Left lung (tissue), 10 donors: Measurements from ENCODE around the gene DCBLD2. TPM values are rescaled to one million over a fixed set of nuclear protein-coding genes. Genes with fewer than 3 reads are reported as not detected.

Experiments
- ATAC-seq: fragments of 200-7000 bp; cut with Tn5 transposase; one replicate; pipeline ENCODE4 v1.9.1; 2020; ENCODE audit warnings: moderate library complexity
- DNase-seq, 4 donors: peaks; one replicate each; pipeline ENCODE4 v3.0.0-alpha.2; 2013 to 2020
- H3K27ac ChIP-seq, 2 donors: fragments of 200-600 bp; sonication (generic) in 1 of 2; one replicate each; pipeline versions ENCODE4 v1.5.0 to v1.8.0; 2020 to 2021
- H3K27me3 ChIP-seq, 2 donors: fragments of 200-600 bp; sonication (generic) in 1 of 2; one replicate each; pipeline versions ENCODE4 v1.5.0 to v1.8.0; 2020 to 2021
- H3K36me3 ChIP-seq, 2 donors: fragments of 200-600 bp; sonication (generic) in 1 of 2; one replicate each; pipeline versions ENCODE4 v1.5.0 to v1.8.0; 2020 to 2021
- H3K4me1 ChIP-seq, 2 donors: fragments of 200-600 bp; one replicate each; pipeline ENCODE4 v1.8.0; 2021
- H3K4me3 ChIP-seq, 2 donors: fragments of 200-600 bp; sonication (generic) in 1 of 2; one replicate each; pipeline versions ENCODE4 v1.5.0 to v1.8.0; 2020 to 2021; ENCODE audit warnings: mild to moderate bottlenecking in 1 of 2
- H3K9me3 ChIP-seq, 2 donors: fragments of 200-600 bp; sonication (generic) in 1 of 2; one replicate each; pipeline versions ENCODE4 v1.5.0 to v1.8.0; 2020 to 2021
- intact Hi-C, 2 donors: fragments of 100-400 bp; cut with DNase I; formaldehyde crosslinking; loops; one replicate each; pipeline versions ENCODE4 v1.11.2 to v1.14.2; 2022
- polyA plus RNA-seq, 6 donors: library from polyadenylated mRNA; unstranded; fragments of 120-200 nt; gene quantifications; one replicate each; pipeline ENCODE4 v1.2.1, GENCODE V29; 2013; ENCODE audit not compliant: insufficient read length in 6 of 6
- total RNA-seq, 2 donors: library from RNA; stranded (reverse); fragmentation: NEBNext Ultra II Directional; extraction: Animal tissue kit (Norgen Biotek cat#: 25700); gene quantifications; one replicate each; pipeline ENCODE4 v1.2.1, GENCODE V29; 2021
- TF ChIP-seq, protein P1 (sequence below), 2 donors: fragments of 200-600 bp; sonication (generic) in 1 of 2; IDR thresholded peaks; one replicate each; pipeline versions ENCODE4 v1.5.0 to v1.8.0; 2021; ENCODE audit warnings: antibody characterized with exemption in 2 of 2
- donor health status: DM: no; HTN: yes; CAD: no.
- donor health status: DM: no; HTN: no; CAD: no.

DCBLD2 gene
- total and polyA plus RNA-seq, 8 donors = 44.8 to 92.4 (median 69.3) TPM

DNA sequence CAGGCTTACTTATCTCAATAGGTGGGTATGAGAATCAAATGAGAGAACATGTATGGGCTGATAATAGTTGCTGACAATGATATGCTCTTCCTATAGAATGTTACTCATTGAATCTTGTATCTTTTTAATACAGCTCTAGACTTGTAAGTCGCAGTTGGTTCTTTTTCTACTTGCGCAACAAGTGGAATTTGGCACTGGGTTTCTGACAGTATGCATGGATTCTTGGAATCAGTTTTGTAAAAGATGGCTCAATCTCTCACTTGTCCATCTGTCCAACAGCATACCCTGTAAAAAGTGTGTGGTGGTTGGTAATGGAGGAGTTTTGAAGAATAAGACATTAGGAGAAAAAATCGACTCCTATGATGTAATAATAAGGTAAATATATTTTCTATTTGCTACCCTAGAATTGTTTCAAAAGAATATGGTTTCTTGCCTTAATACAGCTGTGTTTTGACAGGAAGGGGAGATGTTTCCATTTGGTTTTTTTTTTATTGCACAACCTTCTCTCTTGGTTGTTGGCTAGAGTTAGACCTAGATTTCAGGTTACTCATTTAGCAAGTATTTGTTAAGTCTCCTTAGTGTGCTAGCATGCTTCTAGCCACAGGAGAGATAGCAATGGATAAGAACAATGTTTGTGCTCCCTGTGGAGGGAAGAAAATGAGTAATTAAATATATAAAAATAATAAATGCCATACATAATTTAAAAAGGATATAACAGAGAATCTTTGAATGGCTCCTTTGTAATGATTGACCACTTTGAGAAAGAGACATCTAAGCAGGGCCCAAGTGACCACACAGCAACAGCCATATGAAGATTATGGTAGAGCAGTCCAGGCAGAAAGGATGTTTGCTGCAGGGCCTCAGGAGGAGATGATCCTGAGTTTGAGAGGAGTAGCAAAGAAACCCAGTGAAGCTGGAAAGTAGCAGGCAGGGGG lies 116.6 kb downstream of the DCBLD2 start:
- ATAC-seq (peak; percentile 80), DNase-seq (no peak)
- Histone ChIP-seq H3K9me3 (no peaks in the 10 kb centered on the region), H3K27me3 (no peaks in the 10 kb centered on the region), H3K36me3 (peaks cover 0 to 27% of the 10 kb centered on the region in 2 donors), H3K4me3 (no peak overlapping the region), H3K4me1 (peaks cover 6 to 28% of the 10 kb centered on the region in 2 donors), H3K27ac (no peak overlapping the region)
- intact Hi-C loops = no loop called here
- TF ChIP-seq, protein P1, sequence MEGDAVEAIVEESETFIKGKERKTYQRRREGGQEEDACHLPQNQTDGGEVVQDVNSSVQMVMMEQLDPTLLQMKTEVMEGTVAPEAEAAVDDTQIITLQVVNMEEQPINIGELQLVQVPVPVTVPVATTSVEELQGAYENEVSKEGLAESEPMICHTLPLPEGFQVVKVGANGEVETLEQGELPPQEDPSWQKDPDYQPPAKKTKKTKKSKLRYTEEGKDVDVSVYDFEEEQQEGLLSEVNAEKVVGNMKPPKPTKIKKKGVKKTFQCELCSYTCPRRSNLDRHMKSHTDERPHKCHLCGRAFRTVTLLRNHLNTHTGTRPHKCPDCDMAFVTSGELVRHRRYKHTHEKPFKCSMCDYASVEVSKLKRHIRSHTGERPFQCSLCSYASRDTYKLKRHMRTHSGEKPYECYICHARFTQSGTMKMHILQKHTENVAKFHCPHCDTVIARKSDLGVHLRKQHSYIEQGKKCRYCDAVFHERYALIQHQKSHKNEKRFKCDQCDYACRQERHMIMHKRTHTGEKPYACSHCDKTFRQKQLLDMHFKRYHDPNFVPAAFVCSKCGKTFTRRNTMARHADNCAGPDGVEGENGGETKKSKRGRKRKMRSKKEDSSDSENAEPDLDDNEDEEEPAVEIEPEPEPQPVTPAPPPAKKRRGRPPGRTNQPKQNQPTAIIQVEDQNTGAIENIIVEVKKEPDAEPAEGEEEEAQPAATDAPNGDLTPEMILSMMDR (IDR thresholded peaks at IDR 0.05) = no peak

DNA sequence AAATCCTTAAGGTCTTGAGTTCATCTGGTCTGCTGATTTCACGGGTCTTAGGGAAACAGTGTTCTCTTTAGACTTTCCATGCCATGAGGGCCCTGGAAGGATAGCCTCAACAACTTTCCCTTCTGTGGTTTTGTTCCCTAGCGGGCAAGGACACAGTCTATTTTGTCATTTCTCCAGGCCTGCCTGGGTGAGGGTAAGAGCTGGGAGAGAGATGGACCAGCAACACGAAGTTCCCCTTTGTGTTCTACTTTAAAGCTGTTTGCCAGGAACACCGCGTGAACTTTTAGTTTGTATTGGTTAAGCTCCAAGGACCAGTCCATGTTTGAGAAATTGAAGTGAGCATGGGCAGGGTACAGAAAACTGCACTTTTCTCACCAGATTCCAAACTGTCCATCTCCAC lies 117.5 kb downstream of the DCBLD2 start:
- ATAC-seq = peak; percentile 30
- Histone ChIP-seq H3K27ac (no peak overlapping the region), H3K9me3 (no peaks in the 10 kb centered on the region), H3K4me3 (no peak overlapping the region), H3K4me1 (peaks cover 10 to 36% of the 10 kb centered on the region in 2 donors), H3K27me3 (no peaks in the 10 kb centered on the region), H3K36me3 (peaks cover 0 to 27% of the 10 kb centered on the region in 2 donors)
- no peak for DNase-seq
- TF ChIP-seq, protein P1 (IDR thresholded peaks at IDR 0.05) = no peak
- intact Hi-C loops = no loop called here

DNA sequence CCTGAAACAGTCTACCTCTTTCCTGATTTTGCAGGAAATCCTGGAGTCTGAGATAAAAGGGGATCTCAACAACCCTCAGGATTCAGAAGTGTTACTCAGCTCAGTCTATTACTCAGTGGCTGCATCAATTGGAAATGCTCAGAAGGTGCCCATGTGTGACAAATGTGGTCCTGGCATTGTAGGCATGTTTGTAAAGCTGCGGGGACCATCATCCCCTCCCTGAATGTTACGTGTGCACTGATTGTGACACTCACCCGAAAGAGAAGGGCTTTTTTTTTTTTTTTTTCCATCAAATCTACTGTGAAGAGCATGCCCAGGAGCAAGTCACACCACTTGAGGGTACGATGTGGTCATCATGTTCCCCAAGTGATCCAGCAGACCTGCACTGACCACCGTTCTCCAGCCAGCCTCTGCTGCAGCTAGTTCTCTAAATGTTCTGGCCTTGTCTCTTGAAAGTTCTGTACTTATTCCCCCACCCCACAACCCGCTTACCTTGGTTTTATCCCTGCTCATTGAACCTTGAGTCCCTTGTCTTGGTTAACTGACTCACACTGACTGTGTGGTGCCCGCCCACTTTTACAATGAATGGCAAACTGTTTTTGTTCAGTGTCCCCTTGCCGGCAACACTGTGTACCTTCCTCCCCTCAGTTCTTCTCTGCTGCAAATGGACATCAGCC lies 118.5 kb downstream of the DCBLD2 start:
- H3K4me3 ChIP-seq = no peak overlapping the region
- H3K27me3 ChIP-seq = no peaks in the 10 kb centered on the region
- no peak overlapping the region for H3K27ac ChIP-seq
- no peaks in the 10 kb centered on the region for H3K9me3 ChIP-seq
- ATAC-seq (no peak), DNase-seq (no peak)
- peaks cover 0 to 20% of the 10 kb centered on the region in 2 donors for H3K36me3 ChIP-seq
- TF ChIP-seq, protein P1 (IDR thresholded peaks at IDR 0.05) = no peak
- H3K4me1 ChIP-seq = peaks cover 17 to 47% of the 10 kb centered on the region in 2 donors
- intact Hi-C loops = no loop called here

DNA sequence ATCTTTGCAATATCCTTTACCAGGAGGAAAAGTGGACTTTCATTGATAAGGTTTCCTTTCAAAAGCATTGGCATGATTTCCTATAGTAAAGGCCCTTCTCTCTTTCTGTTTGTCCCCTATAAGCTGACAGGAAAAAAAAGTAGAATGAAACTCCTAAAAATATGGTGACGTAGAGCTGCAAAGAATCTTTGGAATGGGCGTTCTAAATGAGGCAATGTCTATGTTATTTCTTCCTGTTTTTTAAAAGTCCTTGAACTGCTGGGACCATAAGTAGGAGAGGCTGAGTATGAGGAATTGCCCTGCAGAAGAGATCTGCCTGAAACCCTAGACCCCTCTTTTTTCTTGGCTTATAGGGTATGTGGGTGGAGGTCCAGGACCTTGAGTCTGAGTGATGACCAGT lies 121.2 kb downstream of the DCBLD2 start:
- Histone ChIP-seq H3K36me3 (peaks cover 0 to 31% of the 10 kb centered on the region in 2 donors), H3K27me3 (no peaks in the 10 kb centered on the region), H3K27ac (no peak overlapping the region), H3K4me1 (peaks cover 17 to 61% of the 10 kb centered on the region in 2 donors), H3K9me3 (no peaks in the 10 kb centered on the region), H3K4me3 (no peak overlapping the region)
- TF ChIP-seq, protein P1 (IDR thresholded peaks at IDR 0.05) = no peak
- intact Hi-C loops = no loop called here
- DNase-seq = no peak
- no peak for ATAC-seq
